GM12891 (cell line): ENCODE measurements around the gene ZNF195.
"Not testable (repeated sequence)": the region's sequence is repeated elsewhere in the genome, so short reads cannot be mapped to it uniquely, and the experiment has no call there.

ENCODE experiments used
- POLR2A ChIP-seq: IDR thresholded peaks from 2 replicates; pipeline ENCODE4 v1.6.1; 2011; ENCODE audit warnings: low read depth, low read length, control low read depth
- POU2F2 ChIP-seq: IDR thresholded peaks from 2 replicates; pipeline ENCODE4 v1.6.1; 2011; ENCODE audit warnings: low read depth, mild to moderate bottlenecking, control low read depth, low read length, moderate library complexity
- TAF1 ChIP-seq: IDR thresholded peaks from 2 replicates; pipeline ENCODE4 v1.6.1; 2011; ENCODE audit warnings: low read depth, low read length, control low read depth

DNA sequence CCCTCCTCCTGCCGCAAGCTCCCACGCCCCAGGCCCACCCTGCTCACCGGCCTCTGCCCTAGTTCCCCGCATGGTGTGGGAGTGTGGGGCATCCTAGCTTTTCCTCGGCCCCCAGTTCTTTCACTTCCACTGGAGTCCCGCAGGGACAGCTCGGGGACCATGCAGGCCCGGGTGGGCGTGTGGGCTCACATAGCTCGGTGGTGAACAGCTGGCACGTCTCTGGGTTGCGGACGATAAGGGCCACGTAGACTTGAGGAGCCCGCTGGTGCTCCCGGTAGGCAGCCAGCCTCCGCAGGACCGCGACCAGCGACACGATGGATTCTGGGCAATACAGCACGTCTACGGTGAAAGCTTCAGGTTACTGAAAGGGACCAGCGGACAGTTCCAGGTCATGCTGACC, 34.7 kb upstream of the ZNF195 start:
- TF ChIP-seq POU2F2, POLR2A, TAF1: not testable (repeated sequence)
